DMS153 (cell line): ENCODE data around the gene SBNO2.

Experiments
- DNase-seq: peaks from one replicate; lab custom pipeline; 2025; lab: John Stamatoyannopoulos, UW

Gene SBNO2

DNA sequence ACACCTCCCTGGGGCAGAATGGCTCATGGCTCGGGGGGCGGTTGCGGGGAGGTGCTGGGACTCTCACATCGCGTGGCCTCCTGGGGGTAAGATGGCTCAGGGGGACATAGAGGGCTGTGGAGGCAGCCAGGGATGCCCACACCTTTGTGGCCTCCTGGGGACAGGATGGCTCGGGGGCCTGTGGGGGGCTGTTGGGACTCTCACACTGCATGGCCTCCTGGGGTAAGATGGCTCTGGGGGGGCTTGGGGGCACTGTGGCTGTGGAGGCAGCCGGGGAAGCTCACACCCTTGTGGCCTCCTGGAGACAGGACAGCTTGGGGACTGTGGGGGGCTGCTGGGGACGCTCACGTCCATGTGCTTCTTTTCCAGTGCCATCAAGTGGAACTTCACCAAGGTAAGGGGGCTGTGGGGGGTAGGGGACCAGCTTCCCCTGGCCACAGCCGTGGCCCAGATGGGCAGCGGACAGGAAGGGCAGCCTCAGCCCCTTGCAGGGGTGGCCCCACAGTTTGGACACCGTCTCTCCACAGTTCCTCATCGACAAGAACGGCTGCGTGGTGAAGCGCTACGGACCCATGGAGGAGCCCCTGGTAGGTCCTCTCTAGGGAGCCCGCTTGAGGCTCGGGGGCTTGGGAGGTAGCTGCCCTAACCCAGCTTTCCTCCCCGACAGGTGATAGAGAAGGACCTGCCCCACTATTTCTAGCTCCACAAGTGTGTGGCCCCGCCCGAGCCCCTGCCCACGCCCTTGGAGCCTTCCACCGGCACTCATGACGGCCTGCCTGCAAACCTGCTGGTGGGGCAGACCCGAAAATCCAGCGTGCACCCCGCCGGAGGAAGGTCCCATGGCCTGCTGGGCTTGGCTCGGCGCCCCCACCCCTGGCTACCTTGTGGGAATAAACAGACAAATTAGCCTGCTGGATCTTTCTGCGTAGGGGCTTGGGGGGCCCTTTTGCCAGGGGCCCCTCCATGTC is 67.9 kb downstream of the SBNO2 start:
- no peak for DNase-seq

DNA sequence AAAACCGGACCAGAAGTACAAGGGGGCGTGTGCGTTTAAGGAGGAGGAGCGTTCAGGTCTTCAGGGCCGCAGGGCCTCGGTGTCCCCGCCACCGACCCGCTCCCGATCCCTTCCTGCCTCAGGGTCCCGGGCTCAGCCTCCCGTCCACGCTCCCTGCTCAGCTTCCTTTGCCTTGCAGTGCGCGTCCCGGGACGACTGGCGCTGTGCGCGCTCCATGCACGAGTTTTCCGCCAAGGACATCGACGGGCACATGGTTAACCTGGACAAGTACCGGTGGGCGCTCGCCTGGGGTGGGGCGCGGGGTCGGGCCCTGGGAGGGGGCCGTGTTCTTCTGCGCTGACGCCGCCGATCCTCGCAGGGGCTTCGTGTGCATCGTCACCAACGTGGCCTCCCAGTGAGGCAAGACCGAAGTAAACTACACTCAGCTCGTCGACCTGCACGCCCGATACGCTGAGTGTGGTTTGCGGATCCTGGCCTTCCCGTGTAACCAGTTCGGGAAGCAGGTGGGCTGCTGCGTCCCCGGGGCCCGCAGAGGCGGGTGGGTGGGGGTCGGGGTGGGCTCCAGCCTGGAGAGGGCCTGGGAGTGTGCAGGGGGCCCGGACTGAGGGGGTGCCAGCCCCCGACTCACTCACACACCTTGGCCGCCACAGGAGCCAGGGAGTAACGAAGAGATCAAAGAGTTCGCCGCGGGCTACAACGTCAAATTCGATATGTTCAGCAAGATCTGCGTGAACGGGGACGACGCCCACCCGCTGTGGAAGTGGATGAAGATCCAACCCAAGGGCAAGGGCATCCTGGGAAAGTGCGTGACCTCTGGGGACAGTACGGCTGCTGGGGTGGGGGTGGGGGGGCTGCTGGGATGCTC is 68.8 kb downstream of the SBNO2 start:
- DNase-seq, result no peak

DNA sequence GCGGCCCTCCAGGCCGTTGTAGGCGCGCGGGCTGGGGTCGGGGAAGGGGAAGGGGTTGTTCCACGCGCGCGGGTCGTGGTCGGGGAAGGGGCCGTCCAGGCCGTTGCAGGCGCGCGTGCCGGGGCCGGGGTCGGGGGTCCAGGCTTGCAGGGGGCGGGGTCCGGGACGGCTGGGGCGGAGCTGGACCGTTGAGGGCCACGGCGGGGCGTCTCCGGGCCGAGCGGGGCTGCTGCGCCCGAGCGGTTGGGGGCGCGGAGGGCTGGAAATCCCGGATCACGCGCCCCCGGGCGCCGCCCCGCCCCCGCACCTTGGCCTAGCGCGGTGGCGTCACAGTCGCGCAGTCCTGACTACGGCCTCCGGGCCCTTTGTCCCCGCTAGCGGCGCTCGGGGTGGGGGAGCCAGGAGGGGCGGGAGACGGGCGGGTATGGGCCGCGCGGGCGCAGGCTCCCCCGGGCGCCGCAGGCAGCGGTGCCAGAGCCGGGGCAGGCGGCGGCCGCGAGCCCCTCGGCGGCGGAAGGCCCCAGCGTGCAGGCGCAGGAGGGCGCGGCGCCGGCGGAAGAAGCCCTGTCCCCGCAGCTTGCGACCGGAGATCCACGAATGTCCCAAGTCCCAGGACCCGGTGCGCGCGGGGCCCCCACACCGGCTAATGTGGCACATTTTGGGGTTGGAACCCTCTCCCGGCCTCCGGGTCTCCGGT is 69.6 kb downstream of the SBNO2 start:
- no peak for DNase-seq

GRCh38 chr19:1103708-1104310 is 70.3 kb downstream of the SBNO2 start, which contains the start of gene GPX4:
GPX4 (plus strand) TSS chr19:1103994; CDS start chr19:1104044, 50 bp downstream.
- peak; percentile 91 for DNase-seq

DNA sequence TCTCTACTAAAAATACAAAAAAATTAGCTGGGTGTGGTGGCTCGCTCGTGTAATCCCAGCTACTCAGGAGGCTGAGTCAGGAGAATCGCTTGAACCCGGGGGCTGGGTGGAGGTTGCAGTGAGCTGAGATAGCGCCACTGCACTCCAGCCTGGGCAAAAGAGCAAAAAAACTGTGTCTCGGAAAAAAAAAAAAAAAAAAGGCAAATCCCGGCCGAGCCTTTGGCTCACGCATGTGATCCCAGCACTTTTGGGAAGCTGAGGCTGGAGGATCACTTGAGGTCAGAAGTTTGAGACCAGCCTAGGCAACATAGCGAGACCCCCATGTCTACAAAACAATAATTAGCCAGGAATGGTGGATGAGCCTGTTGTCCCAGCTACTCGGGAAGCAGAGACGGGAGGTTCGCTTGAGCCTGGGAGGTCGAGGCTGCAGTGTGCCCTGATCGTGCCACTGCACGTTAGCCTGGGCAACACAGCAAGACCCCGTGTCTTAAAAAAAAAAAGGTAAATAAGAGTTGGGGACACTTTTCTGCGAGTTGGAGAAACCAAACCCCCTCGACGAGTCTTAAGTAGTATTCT is 70.8 kb downstream of the SBNO2 start:
- DNase-seq, result no peak

DNA sequence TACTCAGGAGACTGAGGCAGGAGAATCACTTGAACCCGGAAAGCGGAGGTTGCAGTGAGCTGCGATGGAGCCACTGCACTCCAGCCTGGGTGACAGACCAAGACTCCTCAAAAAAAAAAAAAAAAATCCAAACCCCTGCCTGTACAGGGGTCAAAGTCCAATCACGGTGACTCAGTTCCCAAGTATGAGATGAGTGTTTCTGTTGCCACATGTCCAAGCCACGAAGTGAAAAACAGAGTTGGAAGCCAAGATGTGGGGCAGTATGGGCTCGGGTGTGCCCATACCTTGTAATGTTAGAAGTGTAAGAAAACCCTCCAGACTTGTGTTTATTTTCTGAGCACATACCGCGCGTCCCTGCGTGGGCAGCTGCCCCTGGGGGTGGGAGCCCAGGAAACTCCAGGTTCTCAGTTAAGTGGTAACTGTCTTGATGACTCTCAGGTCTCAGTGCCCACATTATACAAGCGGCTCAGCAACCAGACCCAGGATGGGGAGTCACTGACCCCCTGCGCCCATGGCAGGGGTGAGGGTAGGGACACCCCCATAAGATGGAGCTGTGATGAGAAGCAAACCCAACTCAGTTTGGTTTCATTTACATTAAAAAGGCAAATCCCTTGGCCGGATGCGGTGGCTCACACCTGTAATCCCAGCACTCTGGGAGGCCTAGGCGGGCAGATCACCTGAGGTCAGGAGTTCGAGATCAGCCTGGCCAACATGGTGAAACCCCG is 71.5 kb downstream of the SBNO2 start:
- DNase-seq, result no peak

- DNase-seq, result no peak
Measured at GRCh38 chr19:1101337-1101698, 72.8 kb downstream of the SBNO2 start.

DNA sequence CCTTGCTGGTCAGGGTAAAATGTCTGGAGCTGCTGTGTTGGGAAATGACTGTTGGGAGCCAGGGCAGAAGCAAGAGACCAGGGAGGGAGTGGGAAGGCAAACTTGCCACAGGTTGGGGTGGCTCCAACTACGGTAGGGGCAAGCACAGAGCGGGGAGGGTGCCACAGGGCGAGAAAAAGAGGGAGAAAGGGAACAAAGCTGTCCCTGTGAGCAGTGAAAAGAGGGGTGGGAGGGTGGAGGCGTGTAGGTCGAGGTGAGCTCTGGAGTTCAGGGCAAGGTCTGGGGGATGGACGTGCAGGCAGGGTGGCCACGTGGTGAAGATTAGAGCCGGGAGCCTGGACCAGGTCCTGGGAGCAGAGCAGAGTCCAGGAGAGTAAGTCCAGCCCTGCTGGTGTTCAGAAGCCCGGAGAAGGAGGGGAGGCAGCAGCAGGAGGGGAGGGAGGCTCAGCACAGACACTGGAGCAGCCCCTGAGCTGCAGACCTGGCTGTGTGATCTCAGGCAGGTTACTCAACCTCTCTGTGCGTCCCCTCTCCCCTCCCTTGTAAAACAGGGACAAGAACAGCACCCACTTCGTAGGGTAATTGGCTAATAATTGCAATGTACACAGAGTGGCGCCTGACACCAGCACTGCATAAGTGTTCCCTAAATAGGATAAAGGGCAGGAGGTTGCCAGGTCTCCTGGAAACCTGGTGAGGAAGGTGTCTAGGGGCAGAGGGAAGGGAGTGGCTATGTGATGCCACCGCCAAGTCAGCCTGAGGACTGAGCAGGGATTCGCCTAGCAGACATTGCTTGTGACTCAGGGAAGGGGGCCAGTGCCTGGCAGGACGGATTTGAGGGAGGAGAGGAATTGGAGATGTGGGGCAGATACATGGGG is 75.7 kb downstream of the SBNO2 start:
- peak; percentile 71 for DNase-seq

DNA sequence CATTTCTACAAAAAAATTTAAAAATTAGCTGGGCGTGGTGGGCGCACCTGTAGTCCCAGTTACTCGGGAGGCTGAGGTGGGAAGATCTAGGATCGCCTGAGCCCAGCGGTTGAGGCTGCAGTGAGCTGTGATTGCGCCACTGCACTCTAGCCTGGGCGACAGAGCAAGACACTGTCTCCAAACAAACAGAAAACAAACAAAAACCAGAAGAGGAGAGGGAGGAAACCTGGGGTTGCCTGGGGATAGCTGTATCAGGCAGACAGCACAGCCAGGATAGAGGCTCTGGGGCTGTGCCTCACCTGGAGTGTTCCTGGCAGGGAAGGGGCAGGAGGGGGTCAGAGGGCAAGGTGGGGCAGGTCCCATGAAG is 76.3 kb downstream of the SBNO2 start:
- peak; percentile 33 for DNase-seq

GRCh38 chr19:1094978-1095701 is 78.9 kb downstream of the SBNO2 start, which contains the start of gene POLR2E:
POLR2E (minus strand) TSS chr19:1095375; CDS start chr19:1095315, 60 bp downstream.
- peak; percentile 84 for DNase-seq

DNA sequence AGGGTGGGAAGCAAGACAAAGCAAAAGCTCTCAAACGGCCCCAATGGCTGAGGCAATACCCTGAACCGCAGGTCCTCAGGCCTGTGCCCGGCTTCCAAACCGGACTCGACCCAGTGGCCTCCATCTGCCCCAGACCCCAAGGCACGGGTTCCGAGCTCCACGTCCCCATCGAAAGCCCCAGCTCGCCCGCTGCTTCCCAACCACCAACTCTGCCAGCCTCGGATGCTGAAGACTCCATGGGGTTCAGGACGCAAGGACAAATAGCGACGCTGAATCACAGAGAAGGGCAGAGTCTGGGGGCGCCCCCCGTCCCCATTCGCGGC is 79.5 kb downstream of the SBNO2 start:
- DNase-seq, result no peak

DNA sequence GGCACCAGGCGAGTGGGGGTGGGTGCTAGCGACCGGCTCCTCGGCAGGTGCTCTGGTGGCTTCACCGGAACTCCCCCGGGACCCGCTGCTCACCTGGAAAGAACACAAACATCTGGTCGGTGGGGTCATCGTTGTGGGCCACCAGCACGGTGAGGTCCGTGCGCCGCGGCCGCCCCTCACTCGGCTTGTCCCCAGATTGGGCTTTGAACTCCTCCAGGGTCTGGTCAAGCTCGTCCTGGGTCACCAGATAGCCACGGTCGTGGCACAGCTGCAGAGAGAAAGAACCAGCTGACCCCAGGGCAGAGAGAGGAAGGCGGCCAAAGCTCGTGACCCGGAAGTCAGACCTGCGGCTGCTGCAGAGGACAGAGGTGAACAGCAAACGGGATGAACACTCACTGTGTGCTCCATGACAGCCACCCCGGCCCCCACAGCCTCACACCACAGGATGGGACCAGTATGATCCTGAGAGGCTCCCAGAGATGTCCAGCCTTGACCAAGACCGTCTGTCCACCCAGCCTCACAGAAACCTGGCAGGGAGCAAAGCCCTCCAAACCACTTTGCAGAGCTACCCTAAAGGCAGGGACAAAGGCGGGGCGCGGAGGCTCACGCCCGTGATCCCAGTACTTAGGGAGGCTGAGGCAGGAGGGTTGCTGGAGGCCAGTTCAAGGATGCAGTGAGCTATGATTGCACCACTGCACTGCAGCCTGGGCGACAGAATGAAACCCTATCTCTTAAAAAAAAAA is 80.1 kb downstream of the SBNO2 start:
- DNase-seq, result no peak

- DNase-seq, result no peak
Measured at GRCh38 chr19:1093330-1093729, 80.7 kb downstream of the SBNO2 start.

DNA sequence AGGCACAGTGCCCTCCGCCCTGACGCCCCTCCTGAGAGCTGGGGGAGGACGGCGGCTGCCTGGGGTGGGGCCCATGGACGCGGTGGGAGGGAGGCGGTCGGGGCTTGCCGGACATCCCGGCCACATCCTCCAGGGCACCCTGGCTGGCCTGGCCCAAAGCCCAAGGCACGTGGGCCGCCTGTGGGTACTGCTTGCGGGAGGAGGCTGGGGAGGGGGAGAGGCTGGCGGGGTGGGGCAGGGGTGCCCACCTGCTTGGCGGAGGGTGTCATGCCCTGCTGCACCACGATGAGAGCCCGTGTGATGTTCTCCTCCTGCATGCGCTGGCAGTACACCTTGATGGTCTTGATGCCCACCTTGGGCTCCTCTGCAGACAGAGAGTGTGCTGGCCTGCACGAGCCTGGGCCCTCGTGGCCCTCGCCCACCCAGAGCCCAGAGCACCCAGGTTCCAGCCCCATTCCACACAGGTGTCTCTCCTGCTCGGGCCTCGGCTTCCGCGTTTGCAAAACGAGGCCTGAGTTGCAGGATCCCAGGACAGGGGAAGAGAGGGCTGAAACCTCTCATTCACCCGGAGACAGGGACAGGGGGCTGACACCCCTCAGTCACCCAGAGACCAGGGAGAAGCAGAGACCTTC is 82.4 kb downstream of the SBNO2 start:
- no peak for DNase-seq

- no peak for DNase-seq
Measured at GRCh38 chr19:1090731-1091543, 83.1 kb downstream of the SBNO2 start.

GRCh38 chr19:1089891-1090290 is 84.2 kb downstream of the SBNO2 start:
- DNase-seq, result no peak

- DNase-seq, result no peak
Measured at GRCh38 chr19:1089126-1089771, 84.8 kb downstream of the SBNO2 start.
